GM18520 (cell line): ENCODE data around the gene PXT1.
A peak's percentile ranks its signal among the peaks of the same experiment; 100 is the strongest.
"Not testable (repeated sequence)": the region's sequence is repeated elsewhere in the genome, so short reads cannot be mapped to it uniquely, and the experiment has no call there.

Experiments used
- ATAC-seq: cut with Tn5 transposase; IDR thresholded peaks from one replicate; pipeline ENCODE4 v1.9.1; 2021; ENCODE audit not compliant: unreplicated experiment

The PXT1 gene

DNA sequence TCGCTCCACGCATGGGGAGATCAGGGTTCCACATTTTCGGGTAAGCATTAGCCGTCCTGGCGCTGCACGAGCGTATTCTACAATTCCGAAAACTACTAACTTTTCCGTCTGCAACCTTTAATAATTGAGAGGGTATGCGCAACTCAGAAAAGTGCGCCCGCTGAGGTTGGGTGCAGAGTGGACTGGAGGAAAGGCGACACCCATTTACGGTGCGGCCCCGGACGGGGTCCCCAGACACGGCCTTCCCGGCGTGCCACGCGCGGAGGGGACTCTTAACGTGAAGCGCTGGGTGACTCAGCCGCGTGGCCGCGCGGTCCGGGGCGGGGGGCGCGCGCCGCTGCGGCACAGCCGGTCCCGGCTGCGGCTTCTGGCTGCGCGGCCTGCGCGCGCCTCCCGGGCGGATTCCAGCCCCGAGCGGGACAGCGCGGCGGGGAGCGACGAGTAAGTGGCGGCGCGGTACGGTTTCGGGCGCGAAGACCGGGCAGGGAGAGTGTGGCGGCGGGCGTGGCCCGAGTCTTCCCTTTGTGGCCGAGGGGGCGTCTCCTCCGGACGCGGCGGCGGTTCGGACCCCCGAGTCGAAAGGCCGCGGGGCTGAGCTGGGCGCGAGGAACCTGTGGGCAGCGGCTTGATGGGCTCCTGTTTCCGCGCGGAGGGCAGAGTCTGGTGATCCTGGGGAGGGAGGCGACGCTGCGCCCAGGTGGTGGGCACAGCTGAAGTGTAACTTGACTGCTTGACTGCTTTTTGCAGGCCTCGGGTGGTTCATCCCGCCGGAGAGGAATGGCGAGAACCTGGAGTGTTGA, at the start of gene PXT1, which contains the start of gene KCTD20:
Gene PXT1 (minus strand): TSS at position 184 of the 800 bp plus-strand sequence. CDS start 16,772 bp downstream, outside the sequence.
Gene KCTD20 (plus strand): TSS at position 330 of the 800 bp plus-strand sequence. CDS start 27,098 bp downstream, outside the sequence.
- ATAC-seq, result peak; percentile 77

- ATAC-seq, result no peak
Observed at GRCh38 chr6:36492092-36492491, 49.4 kb upstream of the PXT1 start.

GRCh38 chr6:36491378-36491965, 48.8 kb upstream of the PXT1 start:
- no peak for ATAC-seq

DNA sequence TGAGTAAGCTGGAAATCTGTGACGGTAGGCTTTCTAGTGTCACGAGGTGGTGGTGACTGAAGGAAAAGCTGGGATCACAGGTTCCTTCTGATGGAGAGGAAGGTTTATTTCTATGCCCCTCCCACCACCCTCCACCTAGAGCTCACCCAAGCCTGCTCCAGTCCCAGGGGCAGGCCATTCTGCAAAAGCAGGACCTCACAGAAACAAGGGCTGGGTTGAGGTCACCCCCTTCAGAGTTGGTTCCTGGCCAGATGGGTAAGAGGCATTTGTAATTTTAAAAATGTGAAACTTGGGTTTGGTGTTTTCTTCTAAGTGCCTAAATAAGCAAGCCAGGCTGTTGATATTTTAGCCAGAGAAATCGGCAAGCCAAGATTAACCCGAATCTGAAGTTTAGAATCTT, 46.8 kb upstream of the PXT1 start:
- ATAC-seq, result no peak

- ATAC-seq, result no peak
Observed at GRCh38 chr6:36488221-36488620, 45.6 kb upstream of the PXT1 start.

DNA sequence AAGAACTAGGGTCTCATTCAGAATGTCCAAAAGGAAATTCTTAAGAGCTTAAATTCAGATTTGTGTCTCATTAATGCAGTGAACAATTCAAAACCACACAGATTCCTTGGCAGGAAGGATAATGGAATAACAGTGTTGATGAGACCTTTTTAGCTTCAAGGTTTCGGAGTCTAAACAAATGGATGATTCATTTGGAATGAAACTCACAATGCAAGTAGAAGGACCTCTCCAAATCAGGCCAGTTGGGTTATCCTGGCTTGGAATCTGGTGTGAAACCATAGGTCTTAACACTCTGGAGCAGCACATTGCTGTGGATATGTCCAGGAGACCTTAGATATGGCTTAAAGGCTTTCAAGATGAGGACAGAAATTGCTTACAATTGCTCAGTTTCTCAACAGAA, 45.0 kb upstream of the PXT1 start:
- no peak for ATAC-seq

GRCh38 chr6:36484736-36485135, 42.1 kb upstream of the PXT1 start:
- ATAC-seq, result no peak

GRCh38 chr6:36483326-36483725, 40.7 kb upstream of the PXT1 start:
- not testable (repeated sequence) for ATAC-seq

- ATAC-seq, result no peak
Observed at GRCh38 chr6:36479256-36479655, 36.6 kb upstream of the PXT1 start.

- ATAC-seq, result no peak
Observed at GRCh38 chr6:36478051-36478526, 35.4 kb upstream of the PXT1 start.

- ATAC-seq, result no peak
Observed at GRCh38 chr6:36469946-36470345, 27.3 kb upstream of the PXT1 start.

DNA sequence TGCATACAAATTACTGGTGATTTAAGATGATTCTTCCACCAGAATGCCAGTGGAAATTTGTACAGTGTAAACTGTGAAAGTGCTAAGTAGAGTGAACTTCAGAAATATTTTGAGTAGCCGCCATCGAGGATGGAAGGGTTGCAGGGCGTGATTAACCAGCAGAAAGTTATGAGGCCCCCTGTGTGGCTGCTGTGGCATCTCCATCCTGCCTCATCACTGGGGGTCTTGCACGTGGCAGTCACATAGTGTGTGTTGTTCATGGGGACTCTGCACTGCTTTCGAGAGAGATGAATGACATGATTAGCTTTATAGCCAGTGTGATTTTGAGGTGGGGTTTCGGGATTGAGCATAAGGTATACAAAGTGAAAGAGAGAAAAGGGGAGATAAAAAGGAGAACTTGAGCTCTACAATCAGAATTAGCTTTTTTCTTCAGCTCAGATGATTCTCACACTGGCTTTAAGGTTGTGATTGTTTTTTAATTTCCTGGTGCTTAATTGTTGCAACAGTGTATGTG, 26.6 kb upstream of the PXT1 start:
- ATAC-seq, result no peak

DNA sequence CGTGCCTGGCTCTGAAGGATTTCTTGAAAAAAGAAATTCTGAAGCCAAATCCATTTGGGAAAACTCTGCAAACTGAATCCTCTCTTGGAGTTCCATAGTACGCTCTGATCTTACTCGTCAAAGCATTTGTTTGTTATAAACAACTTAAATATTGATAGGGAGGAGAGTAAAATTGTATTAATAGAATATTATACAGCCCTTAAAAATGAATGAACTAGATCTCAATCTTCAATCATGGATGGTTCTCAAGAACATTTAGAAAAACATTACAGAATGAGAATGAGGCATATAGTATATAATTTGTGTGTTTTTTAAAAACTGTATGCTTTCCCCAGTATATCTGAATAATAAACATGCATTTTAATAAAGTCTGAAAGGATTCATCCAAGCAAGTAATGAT, 25.0 kb upstream of the PXT1 start:
- no peak for ATAC-seq

DNA sequence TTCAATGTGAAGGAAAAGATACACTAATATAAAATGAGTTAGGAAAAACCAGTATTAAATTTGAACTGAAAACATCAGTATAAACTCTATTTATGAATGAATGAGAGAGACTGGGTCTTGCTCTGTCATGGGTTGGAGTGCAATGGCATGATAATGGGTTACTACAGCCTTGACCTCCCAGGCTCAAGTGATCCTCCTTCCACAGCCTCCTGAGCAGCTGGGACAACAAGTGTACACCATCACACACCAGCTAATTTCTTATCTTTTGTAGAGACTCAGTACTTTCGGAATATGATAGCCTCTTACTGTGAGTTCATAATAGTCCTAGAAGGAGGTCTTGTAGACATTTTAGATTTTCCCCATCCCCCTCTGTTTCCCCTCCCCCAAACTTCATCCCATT, 21.6 kb upstream of the PXT1 start:
- no peak for ATAC-seq

DNA sequence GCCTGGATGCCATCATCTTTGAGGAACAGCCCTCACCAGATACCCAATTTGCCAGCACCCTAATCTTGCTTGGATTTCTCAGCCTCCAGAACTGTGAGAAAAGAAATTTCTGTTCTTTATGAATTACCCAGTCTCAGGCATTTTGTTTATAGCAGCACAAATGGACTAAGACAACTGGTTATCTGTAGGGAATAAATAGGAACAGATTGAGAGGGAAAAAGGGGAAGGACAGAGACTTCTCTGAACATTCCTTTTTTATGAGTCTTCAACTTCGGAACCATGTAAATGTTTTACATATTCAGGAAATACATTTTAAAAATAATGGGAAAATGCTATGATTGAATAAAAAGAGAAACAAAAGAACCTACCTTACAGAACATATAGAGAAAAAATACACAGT, 21.0 kb upstream of the PXT1 start:
- no peak for ATAC-seq

- ATAC-seq, result no peak
Observed at GRCh38 chr6:36461646-36462045, 19.0 kb upstream of the PXT1 start.

DNA sequence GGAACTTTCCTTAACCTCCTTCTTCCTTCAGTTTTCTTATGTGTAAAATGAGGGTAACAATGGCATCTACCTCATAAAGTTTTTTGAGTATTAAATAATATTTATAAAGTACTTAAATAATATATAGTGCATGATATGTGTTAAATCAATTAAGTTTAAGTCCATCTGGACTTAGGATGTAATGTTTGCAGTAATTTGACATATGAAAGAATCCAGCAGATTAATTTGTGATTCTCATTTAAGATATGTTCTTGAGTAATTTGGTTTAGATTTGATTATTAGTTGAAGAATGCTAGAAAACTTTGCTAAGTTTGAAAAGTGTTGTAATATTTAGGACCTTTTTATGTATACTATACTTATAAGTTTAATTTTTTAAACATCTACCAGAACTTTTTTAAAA, 18.3 kb upstream of the PXT1 start:
- ATAC-seq, result no peak

DNA sequence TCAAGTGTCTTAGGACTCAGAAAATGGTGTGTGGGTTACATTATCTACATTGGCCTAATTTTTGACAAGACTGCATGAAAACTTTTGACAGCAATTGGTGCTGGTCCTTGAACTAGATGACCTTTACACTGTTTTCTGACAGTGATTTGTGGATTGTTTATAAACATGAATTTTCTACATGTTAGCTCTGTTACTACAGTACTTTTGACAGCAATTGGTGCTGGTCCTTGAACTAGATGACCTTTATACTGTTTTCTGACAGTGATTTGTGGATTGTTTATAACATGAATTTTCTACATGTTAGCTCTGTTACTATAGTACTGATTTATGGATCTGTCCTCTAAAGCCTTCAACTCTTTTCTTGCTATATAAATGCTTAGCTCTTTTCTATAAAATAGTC, 16.8 kb upstream of the PXT1 start:
- no peak for ATAC-seq

DNA sequence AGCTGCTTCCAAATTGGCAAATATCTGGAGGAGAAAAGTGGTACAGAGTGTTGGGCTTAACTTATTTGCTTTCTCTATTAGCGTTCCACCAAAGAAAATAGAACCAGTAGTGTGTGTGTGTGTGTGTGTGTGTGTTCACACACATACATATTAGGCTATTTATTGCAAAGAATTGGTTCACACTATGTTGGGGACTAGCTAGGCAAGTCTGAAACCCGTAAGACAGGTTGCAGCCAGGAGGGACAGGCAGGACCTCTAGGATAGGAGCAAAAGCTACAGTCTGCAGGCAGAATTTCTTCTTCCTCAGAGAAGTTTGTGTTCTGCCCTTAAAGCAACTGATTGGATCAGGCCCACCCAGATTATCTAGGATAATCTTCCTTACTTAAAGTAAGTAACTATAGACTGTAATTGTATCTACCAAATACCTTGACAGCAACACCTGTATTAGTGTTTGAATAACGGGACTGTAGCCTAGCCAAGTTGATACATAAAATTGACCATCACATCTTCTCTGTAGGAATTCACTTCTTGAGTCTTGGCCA, 12.9 kb upstream of the PXT1 start:
- ATAC-seq, result no peak

DNA sequence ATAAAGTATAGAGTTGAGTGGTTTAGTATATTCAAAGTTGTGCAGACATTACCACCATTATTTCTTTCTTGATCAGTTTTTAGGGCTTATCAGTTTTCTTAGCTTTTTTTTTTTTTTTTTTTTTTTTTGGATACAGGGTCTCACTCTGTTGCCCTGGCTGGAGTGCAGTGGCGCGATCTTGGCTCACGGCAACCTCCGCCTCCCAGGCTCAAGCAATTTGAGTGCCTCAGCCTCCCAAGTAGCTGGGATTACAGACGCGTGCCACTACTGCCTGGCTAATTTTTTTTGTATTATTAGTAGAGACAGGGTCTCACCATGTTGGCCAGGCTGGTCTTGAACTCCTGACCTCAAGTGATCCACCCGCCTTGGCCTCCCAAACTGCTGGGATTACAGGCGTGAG, 10.2 kb upstream of the PXT1 start:
- ATAC-seq, result not testable (repeated sequence)

DNA sequence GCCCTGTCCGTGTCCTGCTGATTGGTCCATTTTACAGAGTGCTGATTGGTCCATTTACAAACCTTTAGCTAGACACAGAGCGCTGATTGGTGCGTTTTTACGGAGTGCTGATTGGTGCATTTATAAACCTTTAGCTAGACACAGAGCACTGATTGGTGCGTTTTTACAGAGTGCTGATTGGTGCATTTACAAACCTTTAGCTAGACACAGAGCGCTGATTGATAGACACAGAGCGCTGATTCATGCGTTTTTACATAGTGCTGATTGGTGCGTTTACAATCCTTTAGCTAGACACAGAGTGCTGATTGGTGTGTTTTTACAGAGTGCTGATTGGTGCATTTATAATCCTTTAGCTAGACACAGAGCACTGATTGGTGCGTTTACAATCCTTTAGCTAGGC, 6.5 kb upstream of the PXT1 start:
- ATAC-seq, result not testable (repeated sequence)

GRCh38 chr6:36445621-36446020, 3.0 kb upstream of the PXT1 start:
- no peak for ATAC-seq
